ENCODE measurements around the gene ZNF764. TPM values are rescaled to one million over a fixed set of nuclear protein-coding genes. Genes with fewer than 3 reads are reported as not detected.
A peak's percentile ranks its signal among the peaks of the same experiment; 100 is the strongest.

The ZNF764 gene
- total RNA-seq, 2 donors from 2014 or later, result 19.0 TPM

DNA sequence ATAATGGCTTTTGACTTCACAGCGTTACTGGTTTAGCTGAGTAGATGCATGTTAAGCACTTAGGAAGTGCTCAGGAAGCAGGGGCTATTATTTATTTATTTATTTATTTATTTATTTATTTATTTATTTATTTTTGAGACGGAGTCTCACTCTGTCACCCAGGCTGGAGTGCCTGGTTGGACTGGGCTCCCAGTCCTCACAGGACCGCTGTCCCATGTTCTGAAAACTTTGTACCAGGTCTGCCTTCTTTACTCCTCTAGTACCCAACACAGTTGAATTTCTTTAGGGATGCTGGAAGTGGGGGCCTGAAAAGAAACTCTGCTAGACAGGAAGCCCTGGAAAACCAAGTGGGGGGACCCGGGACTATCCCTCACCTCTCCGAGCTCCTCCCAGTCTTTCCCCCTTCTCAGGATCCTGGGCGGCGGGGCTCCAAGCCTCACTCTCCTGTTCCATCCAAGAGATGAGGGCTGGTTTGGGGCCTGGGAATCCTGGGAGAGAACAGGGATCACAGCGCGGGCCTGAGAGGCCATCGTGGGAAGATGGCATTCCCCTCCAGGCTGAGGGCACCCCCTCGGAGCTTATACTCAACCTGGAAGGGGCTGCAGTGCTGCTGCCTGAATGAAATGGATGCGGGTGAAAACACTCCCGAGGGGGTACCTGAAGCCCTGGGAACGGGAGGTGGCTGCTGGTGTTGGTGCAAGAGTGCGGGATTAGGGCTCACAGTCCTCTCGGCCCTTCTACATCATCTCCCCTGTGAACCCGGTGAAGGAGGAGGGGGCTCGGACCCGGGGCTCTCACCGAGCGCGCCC is 12.7 kb upstream of the ZNF764 start:
- peak; percentile 76 for DNase-seq
- Mint-ChIP-seq H3K9me3 (no peaks in the 10 kb centered on the region), H3K36me3 (ENCODE audit: low read depth) (peaks cover 3% of the 10 kb centered on the region), H3K27me3 (ENCODE audit: insufficient read depth) (peaks cover 8% of the 10 kb centered on the region), H3K4me1 (peaks cover 12% of the 10 kb centered on the region), H3K4me3 (peak overlapping the region; percentile 76), H3K27ac (peak overlapping the region; percentile 92)
- Histone ChIP-seq H3K9ac (ENCODE audit: extremely low read depth, low read length, poor library complexity, severe bottlenecking) (peak overlapping the region; percentile 50), H3K27ac (ENCODE audit: low read depth, low read length) (peak overlapping the region; percentile 72), H3K27me3 (ENCODE audit: control insufficient read depth, insufficient read depth, low read length, poor library complexity, severe bottlenecking) (no peaks in the 10 kb centered on the region), H3K4me1 (ENCODE audit: control insufficient read depth, insufficient read depth, low read length) (peaks cover 6% of the 10 kb centered on the region), H3K9me3 (ENCODE audit: control insufficient read depth, low read length) (no peaks in the 10 kb centered on the region), H3K4me3 (ENCODE audit: low read length) (peak overlapping the region; percentile 88), H3K36me3 (ENCODE audit: control insufficient read depth, insufficient read depth, low read length) (no peaks in the 10 kb centered on the region)
- 1 to 24% methylated on average over 12 to 22 of the region's 22 CpGs for WGBS, 2 experiments (ENCODE audit: insufficient coverage in 1 of 2, insufficient read length in 1 of 2)
- TF ChIP-seq, protein P1, sequence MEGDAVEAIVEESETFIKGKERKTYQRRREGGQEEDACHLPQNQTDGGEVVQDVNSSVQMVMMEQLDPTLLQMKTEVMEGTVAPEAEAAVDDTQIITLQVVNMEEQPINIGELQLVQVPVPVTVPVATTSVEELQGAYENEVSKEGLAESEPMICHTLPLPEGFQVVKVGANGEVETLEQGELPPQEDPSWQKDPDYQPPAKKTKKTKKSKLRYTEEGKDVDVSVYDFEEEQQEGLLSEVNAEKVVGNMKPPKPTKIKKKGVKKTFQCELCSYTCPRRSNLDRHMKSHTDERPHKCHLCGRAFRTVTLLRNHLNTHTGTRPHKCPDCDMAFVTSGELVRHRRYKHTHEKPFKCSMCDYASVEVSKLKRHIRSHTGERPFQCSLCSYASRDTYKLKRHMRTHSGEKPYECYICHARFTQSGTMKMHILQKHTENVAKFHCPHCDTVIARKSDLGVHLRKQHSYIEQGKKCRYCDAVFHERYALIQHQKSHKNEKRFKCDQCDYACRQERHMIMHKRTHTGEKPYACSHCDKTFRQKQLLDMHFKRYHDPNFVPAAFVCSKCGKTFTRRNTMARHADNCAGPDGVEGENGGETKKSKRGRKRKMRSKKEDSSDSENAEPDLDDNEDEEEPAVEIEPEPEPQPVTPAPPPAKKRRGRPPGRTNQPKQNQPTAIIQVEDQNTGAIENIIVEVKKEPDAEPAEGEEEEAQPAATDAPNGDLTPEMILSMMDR (conservative IDR thresholded peaks at IDR 0.05), result no peak

- WGBS, 2 experiments (ENCODE audit: insufficient coverage in 1 of 2, insufficient read length in 1 of 2), result 96 to 98% methylated on average over 29 to 44 of the region's 44 CpGs
- H3K27ac ChIP-seq (ENCODE audit: low read depth, low read length), result no peak overlapping the region
- Mint-ChIP-seq H3K36me3 (ENCODE audit: low read depth) (peaks cover 2% of the 10 kb centered on the region), H3K4me3 (no peak overlapping the region), H3K4me1 (peaks cover 12% of the 10 kb centered on the region), H3K27me3 (ENCODE audit: insufficient read depth) (peaks cover 13% of the 10 kb centered on the region), H3K27ac (no peak overlapping the region), H3K9me3 (no peaks in the 10 kb centered on the region)
- peaks cover 6% of the 10 kb centered on the region for H3K4me1 ChIP-seq (ENCODE audit: control insufficient read depth, insufficient read depth, low read length)
- H3K9me3 ChIP-seq (ENCODE audit: control insufficient read depth, low read length), result no peaks in the 10 kb centered on the region
- no peak for DNase-seq
- TF ChIP-seq, protein P1 (conservative IDR thresholded peaks at IDR 0.05), result no peak
- no peak overlapping the region for H3K9ac ChIP-seq (ENCODE audit: extremely low read depth, low read length, poor library complexity, severe bottlenecking)
- no peak overlapping the region for H3K4me3 ChIP-seq (ENCODE audit: low read length)
- H3K27me3 ChIP-seq (ENCODE audit: control insufficient read depth, insufficient read depth, low read length, poor library complexity, severe bottlenecking), result no peaks in the 10 kb centered on the region
- no peaks in the 10 kb centered on the region for H3K36me3 ChIP-seq (ENCODE audit: control insufficient read depth, insufficient read depth, low read length)
These were observed 11.8 kb upstream of the ZNF764 start for GRCh38 chr16:30569746-30570635.

DNA sequence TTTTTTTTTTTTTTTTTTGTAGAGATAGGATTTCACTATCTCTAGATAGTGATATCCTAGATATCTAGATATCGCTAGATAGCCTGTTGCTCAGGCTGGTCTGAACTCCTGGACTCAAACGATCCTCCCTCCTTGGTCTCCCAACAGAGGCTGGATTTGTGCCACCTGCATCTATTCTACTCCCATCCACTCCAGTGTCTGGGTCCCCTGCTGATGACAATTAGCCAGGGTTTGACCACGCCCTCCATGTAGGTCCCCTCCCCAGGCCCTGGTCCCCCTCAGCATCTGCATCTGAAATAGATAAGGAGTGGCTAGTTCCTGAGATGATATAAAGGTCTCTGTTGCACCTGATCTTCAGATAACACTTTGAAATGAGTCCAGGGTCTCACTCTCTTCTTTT is 11.1 kb upstream of the ZNF764 start:
- no peaks in the 10 kb centered on the region for H3K36me3 ChIP-seq (ENCODE audit: control insufficient read depth, insufficient read depth, low read length)
- no peak overlapping the region for H3K4me3 Mint-ChIP-seq
- no peak overlapping the region for H3K27ac Mint-ChIP-seq
- H3K27me3 Mint-ChIP-seq (ENCODE audit: insufficient read depth), result peaks cover 13% of the 10 kb centered on the region
- 90% methylated on average over 3 of the region's 3 CpGs for WGBS, 2 experiments (ENCODE audit: insufficient coverage in 1 of 2, insufficient read length in 1 of 2)
- H3K9me3 Mint-ChIP-seq, result no peaks in the 10 kb centered on the region
- no peaks in the 10 kb centered on the region for H3K27me3 ChIP-seq (ENCODE audit: control insufficient read depth, insufficient read depth, low read length, poor library complexity, severe bottlenecking)
- H3K4me1 ChIP-seq (ENCODE audit: control insufficient read depth, insufficient read depth, low read length), result peaks cover 6% of the 10 kb centered on the region
- no peak overlapping the region for H3K27ac ChIP-seq (ENCODE audit: low read depth, low read length)
- no peak for DNase-seq
- TF ChIP-seq, protein P1 (conservative IDR thresholded peaks at IDR 0.05), result no peak
- no peaks in the 10 kb centered on the region for H3K9me3 ChIP-seq (ENCODE audit: control insufficient read depth, low read length)
- H3K36me3 Mint-ChIP-seq (ENCODE audit: low read depth), result no peaks in the 10 kb centered on the region
- H3K9ac ChIP-seq (ENCODE audit: extremely low read depth, low read length, poor library complexity, severe bottlenecking), result no peak overlapping the region
- H3K4me3 ChIP-seq (ENCODE audit: low read length), result no peak overlapping the region
- peaks cover 12% of the 10 kb centered on the region for H3K4me1 Mint-ChIP-seq

Data from endodermal cell (in vitro differentiated cells).